OCI-LY3 (cell line): ENCODE measurements around the gene ETV7.

Experiments
- H2AFZ ChIP-seq: fragments of 200-600, 300-600 bp; shearing (Covaris generic); 2 replicates; pipeline ENCODE4 v1.6.0; 2014; ENCODE audit warnings: antibody characterized with exemption, low read depth, low read length
- H3K27ac ChIP-seq: fragments of 200-600, 300-600 bp; sonication (generic); 2 replicates; pipeline ENCODE4 v1.5.1; 2014; ENCODE audit warnings: mild to moderate bottlenecking, low read length, moderate library complexity, mixed read lengths
- H3K27me3 ChIP-seq: fragments of 200-600, 300-600 bp; sonication (generic); 2 replicates; pipeline ENCODE4 v1.6.1; 2014; ENCODE audit warnings: low read depth, low read length, mixed read lengths
- H3K36me3 ChIP-seq: fragments of 200-600, 300-600 bp; sonication (generic); replicated peaks from 2 replicates; pipeline ENCODE3; 2014; ENCODE audit warnings: low read depth, low read length, mixed read lengths
- H3K4me1 ChIP-seq: fragments of 300-600, 200-600 bp; sonication (generic); 2 replicates; pipeline ENCODE4 v1.6.1; 2014; ENCODE audit warnings: low read length, mixed read lengths
- H3K4me2 ChIP-seq: fragments of 200-600, 300-600 bp; sonication (generic); 2 replicates; pipeline ENCODE4 v1.6.1; 2014; ENCODE audit warnings: low read length, mixed read lengths
- H3K4me3 ChIP-seq: fragments of 300-600, 200-600 bp; sonication (generic); 2 replicates; pipeline ENCODE4 v1.5.1; 2014; ENCODE audit warnings: antibody characterized with exemption, mild to moderate bottlenecking, low read length, moderate library complexity
- H3K79me2 ChIP-seq: fragments of 300-600, 200-600 bp; shearing (Covaris generic); 2 replicates; pipeline ENCODE4 v1.6.1; 2014; ENCODE audit warnings: mild to moderate bottlenecking, low read length, mixed read lengths
- H3K9ac ChIP-seq: fragments of 300-600, 200-600 bp; shearing (Covaris generic); 2 replicates; pipeline ENCODE4 v1.6.0; 2014; ENCODE audit warnings: mild to moderate bottlenecking, low read length, moderate library complexity
- H3K9me3 ChIP-seq: fragments of 200-600, 300-600 bp; shearing (Covaris generic); 2 replicates; pipeline ENCODE4 v1.6.1; 2014; ENCODE audit warnings: low read length, mixed read lengths; ENCODE audit not compliant: insufficient read depth
- H4K20me1 ChIP-seq: fragments of 200-600, 300-600 bp; sonication (generic); 2 replicates; pipeline ENCODE4 v1.6.1; 2016; ENCODE audit warnings: low read length, mixed read lengths; ENCODE audit not compliant: insufficient read depth
- CTCF ChIP-seq: fragments of 200-600, 300-600 bp; sonication (generic); IDR thresholded peaks from 2 replicates; pipeline ENCODE4 v1.5.1; 2014; ENCODE audit warnings: antibody characterized with exemption, low read length, low read depth
- EZH2phosphoT487 ChIP-seq: fragments of 200-600 bp; shearing (Covaris generic); IDR thresholded peaks from 2 replicates; pipeline ENCODE4 v1.6.1; 2018; ENCODE audit warnings: antibody characterized with exemption, mixed run types, low read depth

ETV7 gene

GRCh38 chr6:36387440-36388303 is at the start of gene ETV7:
Gene ETV7 (minus strand): TSS chr6:36387669. CDS start chr6:36387541, 128 bp downstream.
- no peaks in the 10 kb centered on the region for H3K79me2 ChIP-seq
- no peaks in the 10 kb centered on the region for H4K20me1 ChIP-seq
- TF ChIP-seq CTCF (no peak), EZH2phosphoT487 (no peak)
- peak within 1 kb of the TSS; percentile 40 for H3K9ac ChIP-seq
- H3K27me3 ChIP-seq = peaks cover 34% of the 10 kb centered on the region
- H3K27ac ChIP-seq = no peak within 1 kb of the TSS
- peak within 1 kb of the TSS; percentile 87 for H2AFZ ChIP-seq
- no peaks in the 10 kb centered on the region for H3K9me3 ChIP-seq
- peaks cover 7% of the 10 kb centered on the region; the same call in 1 of the 2 replicates for H3K4me1 ChIP-seq
- H3K36me3 ChIP-seq = no peaks in the 10 kb centered on the region
- peak within 1 kb of the TSS; percentile 74 for H3K4me3 ChIP-seq
- H3K4me2 ChIP-seq = peak within 1 kb of the TSS; percentile 85

- no peaks in the 10 kb centered on the region for H4K20me1 ChIP-seq
- H3K9ac ChIP-seq = no peak overlapping the region
- peaks cover 26% of the 10 kb centered on the region for H3K4me1 ChIP-seq
- H3K4me3 ChIP-seq = no peak overlapping the region
- no peaks in the 10 kb centered on the region for H3K36me3 ChIP-seq
- no peaks in the 10 kb centered on the region for H3K27me3 ChIP-seq
- no peak overlapping the region for H3K27ac ChIP-seq
- H3K4me2 ChIP-seq = no peak overlapping the region
- TF ChIP-seq EZH2phosphoT487 (no peak), CTCF (no peak)
- H3K79me2 ChIP-seq = no peaks in the 10 kb centered on the region
- no peak overlapping the region for H2AFZ ChIP-seq
- no peaks in the 10 kb centered on the region for H3K9me3 ChIP-seq
These were observed 49.0 kb upstream of the ETV7 start for GRCh38 chr6:36436466-36436865.

GRCh38 chr6:36432151-36432671 is 44.7 kb upstream of the ETV7 start:
- no peaks in the 10 kb centered on the region for H3K79me2 ChIP-seq
- H3K4me3 ChIP-seq = peak overlapping the region; percentile 21
- TF ChIP-seq EZH2phosphoT487 = no peak
- no peak for TF ChIP-seq CTCF
- no peak overlapping the region for H2AFZ ChIP-seq
- H3K4me1 ChIP-seq = peaks cover 21% of the 10 kb centered on the region
- no peaks in the 10 kb centered on the region for H3K27me3 ChIP-seq
- no peaks in the 10 kb centered on the region for H3K9me3 ChIP-seq
- H3K9ac ChIP-seq = no peak overlapping the region
- no peaks in the 10 kb centered on the region for H3K36me3 ChIP-seq
- H3K27ac ChIP-seq = no peak overlapping the region
- no peaks in the 10 kb centered on the region for H4K20me1 ChIP-seq
- peak overlapping the region; percentile 59 for H3K4me2 ChIP-seq

GRCh38 chr6:36431197-36431596 is 43.7 kb upstream of the ETV7 start:
- Histone ChIP-seq H2AFZ (no peak overlapping the region), H3K27me3 (no peaks in the 10 kb centered on the region), H3K9ac (no peak overlapping the region), H3K4me1 (peaks cover 21% of the 10 kb centered on the region), H3K9me3 (no peaks in the 10 kb centered on the region), H3K4me3 (no peak overlapping the region), H3K36me3 (no peaks in the 10 kb centered on the region), H3K4me2 (no peak overlapping the region), H3K27ac (no peak overlapping the region), H3K79me2 (no peaks in the 10 kb centered on the region), H4K20me1 (no peaks in the 10 kb centered on the region)
- TF ChIP-seq EZH2phosphoT487 (no peak), CTCF (no peak)
